H9 (cell line): ENCODE data around the gene RNF217. TPM values are rescaled to one million over a fixed set of nuclear protein-coding genes. Genes with fewer than 3 reads are reported as not detected.

Experiments used
- DNase-seq: peaks from one replicate; pipeline ENCODE4 v3.0.0-alpha.2; 2017
- H2AFZ ChIP-seq: one replicate; pipeline ENCODE4 v1.6.1; 2013; ENCODE audit warnings: mild to moderate bottlenecking, low read length, control low read depth, moderate library complexity
- H2AK5ac ChIP-seq: 2 replicates; pipeline ENCODE4 v1.6.1; 2013; ENCODE audit warnings: low read length, control low read depth, mixed read lengths; ENCODE audit not compliant: insufficient read length
- H2BK120ac ChIP-seq: one replicate; pipeline ENCODE4 v1.6.1; 2013; ENCODE audit warnings: low read depth, mild to moderate bottlenecking, low read length, control low read depth, inconsistent platforms; ENCODE audit not compliant: poor library complexity, severe bottlenecking
- H2BK12ac ChIP-seq: 2 replicates; pipeline ENCODE4 v1.6.1; 2013; ENCODE audit warnings: low read length, control low read depth, mixed read lengths, low read depth; ENCODE audit not compliant: insufficient read length
- H2BK15ac ChIP-seq: 2 replicates; pipeline ENCODE4 v1.6.1; 2013; ENCODE audit warnings: low read depth, low read length, control low read depth
- H2BK20ac ChIP-seq: one replicate; pipeline ENCODE4 v1.6.1; 2013; ENCODE audit warnings: low read depth, mild to moderate bottlenecking, low read length, control low read depth, inconsistent platforms; ENCODE audit not compliant: poor library complexity, severe bottlenecking
- H2BK5ac ChIP-seq: 2 replicates; pipeline ENCODE4 v1.6.1; 2013; ENCODE audit warnings: low read length, control low read depth, mixed read lengths; ENCODE audit not compliant: insufficient read length
- H3K14ac ChIP-seq: 2 replicates; pipeline ENCODE4 v1.6.1; 2013; ENCODE audit warnings: low read length, control low read depth; ENCODE audit not compliant: insufficient read depth
- H3K18ac ChIP-seq: 2 replicates; pipeline ENCODE4 v1.6.1; 2013; ENCODE audit warnings: low read depth, mild to moderate bottlenecking, mixed read lengths, low read length, control low read depth; ENCODE audit not compliant: insufficient read length
- H3K23ac ChIP-seq: 2 replicates; pipeline ENCODE4 v1.6.1; 2013; ENCODE audit warnings: low read length, control low read depth, mixed read lengths, low read depth; ENCODE audit not compliant: insufficient read length
- H3K23me2 ChIP-seq: 2 replicates; pipeline ENCODE4 v1.6.1; 2013; ENCODE audit warnings: low read depth, mild to moderate bottlenecking, mixed read lengths, low read length, control low read depth; ENCODE audit not compliant: insufficient read length, poor library complexity, severe bottlenecking
- H3K27ac ChIP-seq: 2 replicates; pipeline ENCODE4 v1.5.1; 2013; ENCODE audit warnings: low read length, control low read depth, mixed read lengths, low read depth; ENCODE audit not compliant: insufficient read length
- H3K27me3 ChIP-seq: 2 replicates; pipeline ENCODE4 v1.6.1; 2013; ENCODE audit warnings: low read length, control low read depth, inconsistent platforms; ENCODE audit not compliant: insufficient read depth
- H3K4ac ChIP-seq: 2 replicates; pipeline ENCODE4 v1.6.1; 2013; ENCODE audit warnings: low read depth, mild to moderate bottlenecking, control low read depth, inconsistent platforms, low read length, moderate library complexity
- H3K4me1 ChIP-seq: 2 replicates; pipeline ENCODE4 v1.6.1; 2013; ENCODE audit warnings: low read length, control low read depth, inconsistent platforms; ENCODE audit not compliant: insufficient read depth
- H3K4me2 ChIP-seq: 2 replicates; pipeline ENCODE4 v1.6.1; 2013; ENCODE audit warnings: low read length, control low read depth, mixed read lengths; ENCODE audit not compliant: insufficient read length, insufficient read depth
- H3K56ac ChIP-seq: 2 replicates; pipeline ENCODE4 v1.6.1; 2013; ENCODE audit warnings: low read depth, mild to moderate bottlenecking, mixed read lengths, low read length, control low read depth; ENCODE audit not compliant: insufficient read length
- H3K79me1 ChIP-seq: 2 replicates; pipeline ENCODE4 v1.6.1; 2013; ENCODE audit warnings: low read depth, mild to moderate bottlenecking, moderate library complexity, low read length, control low read depth, inconsistent platforms; ENCODE audit not compliant: insufficient read depth, poor library complexity, severe bottlenecking
- H3K79me2 ChIP-seq: 2 replicates; pipeline ENCODE4 v1.6.1; 2013; ENCODE audit warnings: low read length, control low read depth, inconsistent platforms; ENCODE audit not compliant: insufficient read depth
- H3K9ac ChIP-seq: 2 replicates; pipeline ENCODE4 v1.6.1; 2013; ENCODE audit warnings: low read length, control low read depth, mixed read lengths; ENCODE audit not compliant: insufficient read length; ENCODE audit errors: extremely low read depth
- H3K9me3 ChIP-seq: one replicate; pipeline ENCODE4 v1.6.1; 2013; ENCODE audit warnings: low read depth, low read length, inconsistent platforms; ENCODE audit not compliant: control insufficient read depth
- H3T11ph ChIP-seq: one replicate; pipeline ENCODE4 v1.6.1; 2013; ENCODE audit warnings: mild to moderate bottlenecking, low read length, control low read depth, inconsistent platforms
- H4K20me1 ChIP-seq: one replicate; pipeline ENCODE4 v1.6.1; 2013; ENCODE audit not compliant: control insufficient read depth, insufficient read length, insufficient read depth
- H4K5ac ChIP-seq: 2 replicates; pipeline ENCODE4 v1.6.1; 2013; ENCODE audit warnings: low read depth, mild to moderate bottlenecking, mixed read lengths, low read length, control low read depth; ENCODE audit not compliant: insufficient read length
- H4K8ac ChIP-seq: replicated peaks from 2 replicates; pipeline ENCODE4 v1.6.1; 2013; ENCODE audit warnings: low read length, control low read depth, mixed read lengths, low read depth; ENCODE audit not compliant: insufficient read length
- H4K91ac ChIP-seq: 2 replicates; pipeline ENCODE4 v1.6.1; 2013; ENCODE audit warnings: low read depth, mild to moderate bottlenecking, moderate library complexity, mixed read lengths, low read length, control low read depth; ENCODE audit not compliant: insufficient read length
- H3K27ac Mint-ChIP-seq, 3 experiments: 2 replicates in 2 of 3; 3 replicates in 1 of 3; pipeline ENCODE4 v1.8.0; 2020 to 2021; ENCODE audit warnings: mixed read lengths in 3 of 3, mild to moderate bottlenecking in 1 of 3, moderate library complexity in 1 of 3
- H3K27me3 Mint-ChIP-seq: 2 replicates; pipeline ENCODE4 v1.8.0; 2021; ENCODE audit warnings: low read depth, mild to moderate bottlenecking, moderate library complexity, mixed read lengths
- H3K36me3 Mint-ChIP-seq, 3 experiments: 2 replicates in 2 of 3; 3 replicates in 1 of 3; pipeline ENCODE4 v1.8.0; 2020 to 2021; ENCODE audit warnings: low read depth in 3 of 3, mixed read lengths in 3 of 3; ENCODE audit not compliant: insufficient read depth in 1 of 3
- H3K4me1 Mint-ChIP-seq, 2 experiments: 2 replicates each; pipeline ENCODE4 v1.8.0; 2020; ENCODE audit warnings: mixed read lengths in 2 of 2
- H3K4me3 Mint-ChIP-seq, 2 experiments: 2 replicates in 1 of 2; 3 replicates in 1 of 2; pipeline ENCODE4 v1.8.0; 2020 to 2021; ENCODE audit warnings: mild to moderate bottlenecking in 2 of 2, mixed read lengths in 2 of 2, moderate library complexity in 1 of 2
- H3K9me3 Mint-ChIP-seq, 2 experiments: 2 replicates in 1 of 2; 3 replicates in 1 of 2; pipeline ENCODE4 v1.8.0; 2020; ENCODE audit warnings: mild to moderate bottlenecking in 2 of 2, mixed read lengths in 2 of 2, moderate library complexity in 1 of 2
- CTCF ChIP-seq: fragments of 200-600 bp; sonication (generic); conservative IDR thresholded peaks from 3 replicates; pipeline ENCODE4 v1.8.0; 2021; ENCODE audit warnings: antibody characterized with exemption, mild to moderate bottlenecking
- WGBS: extraction: QIAGEN DNeasy Blood & Tissue Kit; methylation state at CpG from one replicate; pipeline ENCODE4 v1.1.7; 2013; ENCODE audit warnings: missing lambda C conversion rate, low lambda C conversion rate, mixed read lengths; ENCODE audit not compliant: insufficient read length; ENCODE audit errors: extremely low coverage; 5-methylcytosine and 5-hydroxymethylcytosine counted together
- total RNA-seq: library from RNA; stranded (reverse); gene quantifications from 2 replicates; pipeline ENCODE4 v1.2.1, GENCODE V29; 2021

RNF217 gene
- total RNA-seq, 1 experiment from 2014 or later = 9.6 TPM

DNA sequence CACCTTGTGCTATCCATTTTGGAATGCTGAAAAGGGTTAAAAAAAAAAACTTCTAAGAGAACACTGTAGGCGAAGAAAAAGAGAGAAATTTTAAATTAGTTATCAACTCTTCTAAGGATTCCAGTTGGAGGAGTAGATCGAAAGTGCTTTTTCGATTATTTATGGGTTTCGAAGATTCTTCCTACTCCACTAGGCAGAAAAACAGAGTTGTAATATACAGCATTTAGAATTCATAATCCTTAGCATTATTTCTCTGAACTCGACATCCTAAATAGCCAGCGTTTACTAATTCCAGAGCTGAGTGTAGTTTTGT, 817 bp upstream of the RNF217 start:
- Histone ChIP-seq H3K23ac (no peak overlapping the region), H3K14ac (no peak overlapping the region), H3K79me2 (no peaks in the 10 kb centered on the region), H3K79me1 (no peaks in the 10 kb centered on the region), H2AK5ac (no peak overlapping the region), H3K27me3 (no peaks in the 10 kb centered on the region), H2AFZ (no peak overlapping the region), H3T11ph (no peak overlapping the region), H2BK120ac (no peak overlapping the region), H2BK5ac (no peak overlapping the region), H3K4ac (no peak overlapping the region), H3K9me3 (no peaks in the 10 kb centered on the region), H4K8ac (no peak overlapping the region), H3K9ac (no peak overlapping the region), H3K56ac (no peak overlapping the region), H3K27ac (no peak overlapping the region), H3K4me2 (peak overlapping the region; percentile 59), H3K4me1 (peaks cover 3% of the 10 kb centered on the region; the same call in 1 of the 2 replicates), H4K5ac (no peak overlapping the region), H3K18ac (no peak overlapping the region), H4K91ac (no peak overlapping the region), H2BK15ac (no peak overlapping the region), H3K23me2 (peaks cover 9% of the 10 kb centered on the region), H2BK20ac (no peak overlapping the region), H4K20me1 (no peaks in the 10 kb centered on the region), H2BK12ac (no peak overlapping the region)
- WGBS = no CpG with 5 or more reads among the region's 6 CpGs
- TF ChIP-seq CTCF = no peak
- H3K9me3 Mint-ChIP-seq = no peaks in the 10 kb centered on the region; a peak in 2 of 5 replicates
- peak overlapping the region; percentile 84 to 92 for H3K4me3 Mint-ChIP-seq
- peaks cover 21% of the 10 kb centered on the region for H3K27me3 Mint-ChIP-seq
- H3K27ac Mint-ChIP-seq = peak overlapping the region in 1 of 3 experiments; percentile 71; a peak in 1 of 7 replicates
- H3K4me1 Mint-ChIP-seq = peaks cover 25 to 32% of the 10 kb centered on the region in 2 experiments
- H3K36me3 Mint-ChIP-seq = peaks cover 0 to 5% (median 3%) of the 10 kb centered on the region in 3 experiments; a peak in 4 of 7 replicates
- DNase-seq = no peak
